GM19397 (cell line): Measurements from ENCODE around the gene MPC2.
"Not testable (repeated sequence)": the region's sequence is repeated elsewhere in the genome, so short reads cannot be mapped to it uniquely, and the experiment has no call there.

ENCODE experiments used
- ATAC-seq: cut with Tn5 transposase; IDR thresholded peaks from one replicate; pipeline ENCODE4 v1.9.1; 2021; ENCODE audit warnings: mild to moderate bottlenecking, moderate library complexity; ENCODE audit not compliant: unreplicated experiment

Gene MPC2

GRCh38 chr1:167909691-167910180 is 27.1 kb downstream of the MPC2 start:
- no peak for ATAC-seq

GRCh38 chr1:167905671-167906070 is 31.2 kb downstream of the MPC2 start:
- no peak for ATAC-seq

- no peak for ATAC-seq
These were observed 31.7 kb downstream of the MPC2 start for GRCh38 chr1:167905182-167905581.

- no peak for ATAC-seq
These were observed 32.2 kb downstream of the MPC2 start for GRCh38 chr1:167904652-167905130.

- no peak for ATAC-seq
These were observed 36.0 kb downstream of the MPC2 start for GRCh38 chr1:167900907-167901306.

GRCh38 chr1:167899253-167899681 is 37.6 kb downstream of the MPC2 start:
- ATAC-seq = no peak

GRCh38 chr1:167898578-167899222 is 38.2 kb downstream of the MPC2 start:
- no peak for ATAC-seq

GRCh38 chr1:167893798-167894197 is 43.1 kb downstream of the MPC2 start:
- ATAC-seq = no peak

- ATAC-seq = no peak
These were observed 46.5 kb downstream of the MPC2 start for GRCh38 chr1:167890400-167890799.

- ATAC-seq = not testable (repeated sequence)
These were observed 49.7 kb downstream of the MPC2 start for GRCh38 chr1:167887187-167887586.

GRCh38 chr1:167882376-167882775 is 54.5 kb downstream of the MPC2 start:
- no peak for ATAC-seq

- no peak for ATAC-seq
These were observed 55.1 kb downstream of the MPC2 start for GRCh38 chr1:167881786-167882185.

- ATAC-seq = no peak
These were observed 55.8 kb downstream of the MPC2 start for GRCh38 chr1:167881069-167881468.

GRCh38 chr1:167880580-167881021 is 56.3 kb downstream of the MPC2 start:
- ATAC-seq = no peak

- ATAC-seq = no peak
These were observed 57.4 kb downstream of the MPC2 start for GRCh38 chr1:167879508-167879907.

- no peak for ATAC-seq
These were observed 58.3 kb downstream of the MPC2 start for GRCh38 chr1:167878372-167879160.

- no peak for ATAC-seq
These were observed 60.2 kb downstream of the MPC2 start for GRCh38 chr1:167876597-167877175.

GRCh38 chr1:167871331-167871730 is 65.5 kb downstream of the MPC2 start:
- no peak for ATAC-seq

GRCh38 chr1:167869157-167870001 is 67.5 kb downstream of the MPC2 start:
- not testable (repeated sequence) for ATAC-seq

GRCh38 chr1:167866739-167867414 is 70.0 kb downstream of the MPC2 start:
- ATAC-seq = not testable (repeated sequence)
